HG02678 (cell line): ENCODE data around the gene STK24.
A peak's percentile ranks its signal among the peaks of the same experiment; 100 is the strongest.
"Not testable (repeated sequence)": the region's sequence is repeated elsewhere in the genome, so short reads cannot be mapped to it uniquely, and the experiment has no call there.

Source experiments
- ATAC-seq: cut with Tn5 transposase; IDR thresholded peaks from one replicate; pipeline ENCODE4 v1.9.1; 2021; ENCODE audit warnings: mild to moderate bottlenecking, moderate library complexity; ENCODE audit not compliant: unreplicated experiment

Gene STK24

GRCh38 chr13:98584668-98585397, 7.9 kb upstream of the STK24 start:
- no peak for ATAC-seq

- ATAC-seq = no peak
These were observed 6.0 kb upstream of the STK24 start for GRCh38 chr13:98582947-98583346.

DNA sequence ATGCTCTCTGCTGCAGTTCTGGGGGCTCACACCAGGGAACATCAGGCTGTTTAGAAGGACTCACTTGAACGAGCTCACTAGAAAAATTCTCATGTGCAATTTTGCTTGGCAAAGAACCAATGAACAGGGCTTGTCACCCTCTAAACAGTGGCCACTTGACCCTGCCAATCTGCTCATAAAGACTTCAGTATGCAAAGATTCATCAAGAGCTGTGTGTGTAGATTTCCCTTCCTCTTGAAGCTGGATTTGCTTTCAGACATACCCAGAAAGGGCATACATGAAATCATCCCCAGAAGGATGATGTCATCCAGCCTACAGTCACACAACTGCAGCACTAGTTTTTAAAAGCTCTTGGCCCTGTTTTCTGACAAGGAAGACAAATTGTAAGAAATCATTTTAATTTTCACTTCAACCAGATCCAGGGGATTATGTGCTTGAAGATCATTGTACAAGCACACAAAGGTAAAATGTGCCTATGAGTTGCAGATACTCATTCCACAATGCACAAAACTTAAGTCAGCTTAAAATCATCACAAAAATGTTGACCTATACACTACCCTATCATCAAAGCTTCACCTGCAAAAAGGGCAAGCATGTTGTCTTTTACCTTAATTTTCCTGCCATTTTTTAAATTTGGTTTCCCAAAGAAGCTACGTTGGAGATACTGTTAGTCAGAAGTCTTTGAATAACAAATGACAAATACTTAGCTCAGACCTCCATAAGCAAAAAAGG, 5.2 kb upstream of the STK24 start:
- no peak for ATAC-seq

GRCh38 chr13:98581381-98581780, 4.5 kb upstream of the STK24 start:
- no peak for ATAC-seq

DNA sequence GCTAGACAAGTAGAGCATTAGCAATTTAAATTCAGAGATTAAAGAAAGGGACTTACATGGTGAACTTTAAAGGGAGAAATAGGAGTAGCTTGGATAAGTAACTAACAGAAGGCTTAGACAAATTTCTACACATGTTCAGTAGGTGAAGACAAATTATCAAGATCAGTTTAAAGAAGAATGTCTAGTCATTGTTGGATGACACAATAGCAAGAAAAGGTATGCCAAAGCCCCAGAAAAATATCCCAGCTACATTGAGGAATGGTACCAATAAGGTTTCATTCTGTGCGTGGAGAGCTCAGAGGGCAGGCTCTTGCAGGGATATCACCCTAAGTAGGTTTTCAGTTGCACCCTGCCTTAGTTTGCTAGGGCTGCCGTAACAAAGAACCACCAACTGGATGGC, 3.5 kb upstream of the STK24 start:
- ATAC-seq = no peak

GRCh38 chr13:98577836-98578285, 954 bp upstream of the STK24 start:
- no peak for ATAC-seq

DNA sequence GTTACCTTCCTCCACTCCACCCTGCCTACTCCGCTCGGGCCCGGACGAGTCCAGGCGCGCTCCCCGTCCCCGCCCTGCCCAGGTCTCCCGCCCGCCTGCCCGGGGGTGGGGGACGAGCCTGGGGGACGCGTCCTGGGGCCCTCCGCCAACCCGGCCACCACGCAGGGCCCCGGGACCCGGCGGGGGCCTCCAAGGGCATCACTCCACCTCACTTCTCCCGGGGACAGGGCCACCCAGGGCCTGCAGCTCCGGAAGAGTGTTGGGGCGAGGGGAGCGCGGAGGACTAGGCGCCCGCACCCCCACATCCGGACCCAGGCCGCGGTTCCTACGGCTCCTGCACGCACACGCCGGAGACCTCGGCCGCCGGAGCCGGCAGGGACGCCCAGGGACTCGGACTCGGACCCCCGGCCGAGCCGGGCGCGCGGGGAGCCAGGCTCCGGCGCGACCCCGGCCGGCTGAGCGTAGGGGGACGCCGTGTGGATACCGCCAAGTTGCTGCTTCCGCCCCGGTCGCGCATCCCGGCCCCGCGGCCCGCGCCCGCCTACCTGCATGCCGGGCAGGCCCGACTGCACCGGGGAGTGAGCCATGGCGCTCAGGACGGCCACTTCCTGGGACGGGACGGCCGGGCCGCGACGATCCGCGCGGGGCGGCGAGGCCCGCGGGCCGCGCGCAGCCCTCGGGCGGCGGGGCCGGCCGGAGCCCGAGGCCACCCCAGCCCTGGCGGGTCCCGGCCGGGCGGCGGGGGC, 534 bp downstream of the STK24 start:
- peak; percentile 34 for ATAC-seq

- no peak for ATAC-seq
These were observed 1.1 kb downstream of the STK24 start for GRCh38 chr13:98575904-98576199.

DNA sequence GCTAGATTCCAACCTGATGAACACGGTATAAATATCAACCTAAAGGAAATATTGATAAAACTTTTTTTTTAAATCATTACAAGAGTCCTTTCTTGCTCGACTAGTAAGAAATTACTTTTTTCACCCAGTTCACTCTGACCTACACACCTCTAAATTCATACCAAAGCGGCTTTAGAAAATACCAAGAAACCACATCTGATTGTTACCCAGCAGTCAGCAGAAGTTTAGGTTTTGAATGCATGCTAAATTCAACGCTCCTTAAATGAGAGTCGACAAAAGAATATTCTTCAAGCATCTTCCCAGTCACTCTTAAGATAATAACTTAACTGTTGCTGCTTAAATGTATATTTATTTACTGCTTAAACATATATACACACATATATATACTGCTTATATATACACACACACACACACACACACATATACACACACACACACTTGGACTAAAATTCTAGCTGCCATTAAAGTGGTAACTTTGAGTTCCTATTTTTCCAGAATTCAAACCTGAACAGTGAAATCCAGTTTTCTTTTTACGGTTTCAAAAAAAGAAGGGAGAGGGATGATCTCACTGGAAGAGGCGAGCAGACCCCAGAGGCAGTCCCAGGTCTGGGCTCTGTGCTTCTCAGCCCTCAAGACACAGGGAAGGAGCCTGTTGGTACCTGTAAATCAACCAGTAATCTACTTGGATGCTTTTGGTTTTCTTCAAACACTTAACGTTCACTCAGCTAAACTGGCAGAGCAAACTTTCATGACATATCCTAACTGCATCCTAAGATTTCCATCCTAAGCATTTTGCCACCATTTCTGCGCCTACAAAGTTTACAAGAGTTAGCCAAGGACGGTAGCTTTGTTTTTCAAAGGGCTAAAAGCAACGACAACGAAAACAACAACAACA, 1.7 kb downstream of the STK24 start:
- ATAC-seq = no peak

DNA sequence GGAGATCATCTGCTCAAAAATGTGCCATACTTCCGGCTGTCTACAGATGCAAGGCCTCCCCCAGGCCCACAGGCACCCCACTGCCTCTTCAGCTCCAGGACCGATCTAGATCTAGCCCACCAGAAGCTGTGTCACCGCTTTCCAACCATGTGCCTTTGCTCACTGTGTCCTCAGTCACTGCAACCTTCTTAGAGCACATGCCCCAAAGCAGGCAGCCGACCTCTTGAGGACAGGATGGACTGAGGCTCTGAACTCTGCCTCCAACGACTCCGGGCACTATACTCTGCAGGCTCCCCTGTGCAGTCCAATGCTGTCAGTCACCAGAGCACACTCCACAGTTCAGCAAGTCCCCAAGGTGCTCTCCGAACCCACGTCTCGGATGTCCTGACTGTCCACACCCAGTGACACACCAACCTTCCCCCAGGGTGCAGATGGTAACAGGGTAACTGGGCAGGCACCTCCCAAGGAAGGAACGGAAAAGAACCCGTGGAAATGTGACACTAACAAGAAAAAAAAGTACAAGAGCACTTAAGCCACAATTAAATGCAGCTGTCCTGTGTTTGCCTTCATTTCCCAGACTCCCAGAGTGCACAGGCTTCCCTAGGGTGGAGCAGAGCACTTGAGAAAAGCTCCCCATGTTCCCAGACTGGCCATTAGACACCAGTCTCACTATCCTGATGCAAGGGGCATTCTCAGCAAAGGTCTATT, 4.8 kb downstream of the STK24 start:
- ATAC-seq = no peak

DNA sequence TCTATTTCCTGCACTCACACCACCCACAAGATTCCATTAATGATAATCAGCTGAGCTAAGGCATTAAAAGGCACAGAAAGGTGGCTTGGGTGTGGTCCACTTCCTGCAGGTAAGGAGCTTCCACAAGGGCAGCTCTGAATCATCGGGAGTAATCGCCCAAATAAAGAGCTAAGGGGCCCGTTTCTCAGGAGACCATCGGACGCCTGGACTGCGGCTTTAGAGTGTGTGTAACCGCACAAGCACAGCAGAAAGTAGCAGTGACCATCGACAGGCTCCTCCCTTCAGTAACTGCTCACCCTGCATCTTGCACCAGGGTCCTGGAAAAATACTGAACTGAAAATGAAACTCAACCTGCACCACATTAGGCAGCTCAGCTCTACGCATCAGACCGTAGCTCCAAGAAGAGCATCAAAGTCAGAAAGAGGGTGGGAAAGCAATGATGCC, 6.0 kb downstream of the STK24 start:
- ATAC-seq = peak; percentile 84

DNA sequence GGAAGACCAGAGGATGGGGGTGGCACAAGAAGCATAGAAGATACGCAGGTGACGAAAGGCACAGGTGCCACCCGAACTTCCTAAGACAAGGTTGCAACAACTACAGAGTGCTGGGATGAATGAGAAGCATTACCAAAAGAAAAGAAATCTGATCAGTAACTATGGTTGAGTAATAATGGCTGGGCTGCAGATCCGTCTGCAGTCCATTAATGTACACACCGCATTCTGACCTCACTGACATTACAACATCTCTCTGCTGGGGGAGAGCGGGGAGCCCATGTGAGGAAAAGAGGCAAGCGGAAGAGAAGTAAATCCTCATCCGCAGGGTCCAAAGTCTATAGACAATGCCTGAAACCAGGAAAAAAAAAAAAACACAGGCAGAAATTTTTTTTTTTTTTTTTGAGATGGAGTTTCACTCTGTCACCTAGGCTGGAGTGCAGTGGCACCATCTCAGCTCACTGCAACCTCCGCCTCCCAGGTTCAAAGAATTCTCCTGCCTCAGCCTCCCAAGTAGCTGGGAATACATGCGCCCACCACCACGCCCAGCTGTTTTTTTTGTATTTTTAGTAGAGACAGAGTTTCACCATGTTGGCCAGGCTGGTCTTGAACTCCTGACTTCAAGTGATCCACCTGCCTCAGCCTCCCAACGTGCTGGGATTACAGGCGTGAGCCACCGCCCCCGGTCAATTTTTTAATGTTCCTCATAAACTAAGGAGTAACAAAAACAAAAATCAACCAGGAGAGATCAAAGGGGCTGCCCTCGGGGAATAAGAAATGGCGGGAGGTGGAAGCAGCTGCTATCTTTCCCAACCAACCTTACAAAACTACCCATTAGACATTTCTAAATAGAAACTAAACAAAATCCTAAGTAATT, 7.2 kb downstream of the STK24 start:
- not testable (repeated sequence) for ATAC-seq

- no peak for ATAC-seq
These were observed 8.0 kb downstream of the STK24 start for GRCh38 chr13:98568918-98569317.

GRCh38 chr13:98567140-98567539, 9.8 kb downstream of the STK24 start:
- no peak for ATAC-seq

GRCh38 chr13:98565726-98566565, 11.0 kb downstream of the STK24 start:
- ATAC-seq = no peak

DNA sequence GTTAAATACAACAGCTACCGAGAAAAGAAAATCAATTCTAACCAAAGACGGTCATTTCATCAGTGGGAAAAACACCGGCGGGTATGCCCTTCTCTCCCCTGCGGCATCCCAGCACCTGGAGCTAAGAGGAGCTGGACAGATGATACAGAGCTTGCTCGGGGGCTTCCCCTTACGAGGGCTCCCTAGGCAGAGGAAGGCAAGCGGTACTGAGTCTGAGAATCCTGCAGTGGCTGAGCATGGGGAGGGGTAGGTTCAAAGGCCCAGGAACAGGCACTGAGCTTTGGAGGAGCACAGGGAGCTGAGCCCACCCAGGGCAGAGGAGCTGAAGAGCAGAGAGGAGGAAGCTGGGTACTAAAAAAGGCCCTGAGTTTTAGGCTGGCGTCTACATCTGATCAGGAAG, 12.7 kb downstream of the STK24 start:
- ATAC-seq = peak; percentile 63

- ATAC-seq = peak; percentile 47
These were observed 13.8 kb downstream of the STK24 start for GRCh38 chr13:98563071-98563470.

- no peak for ATAC-seq
These were observed 17.7 kb downstream of the STK24 start for GRCh38 chr13:98559169-98559568.
